Fibroblast of upper back skin (primary cell): ENCODE results near the gene AOC3.
"Not testable (repeated sequence)": the region's sequence is repeated elsewhere in the genome, so short reads cannot be mapped to it uniquely, and the experiment has no call there.

Source experiments
- DNase-seq: peaks from one replicate; pipeline ENCODE4 v3.0.0-alpha.2; 2013

Gene AOC3

GRCh38 chr17:42867694-42868261, 16.8 kb downstream of the AOC3 start:
- not testable (repeated sequence) for DNase-seq

- no peak for DNase-seq
Observed at GRCh38 chr17:42868338-42868737, 17.3 kb downstream of the AOC3 start.

- no peak for DNase-seq
Observed at GRCh38 chr17:42871647-42872046, 20.6 kb downstream of the AOC3 start.

- DNase-seq = no peak
Observed at GRCh38 chr17:42872251-42872965, 21.4 kb downstream of the AOC3 start.

- DNase-seq = no peak
Observed at GRCh38 chr17:42873315-42873714, 22.3 kb downstream of the AOC3 start.

- DNase-seq = not testable (repeated sequence)
Observed at GRCh38 chr17:42873932-42874695, 23.1 kb downstream of the AOC3 start.

GRCh38 chr17:42877037-42877436, 26.0 kb downstream of the AOC3 start:
- DNase-seq = no peak

- DNase-seq = no peak
Observed at GRCh38 chr17:42878123-42878880, 27.3 kb downstream of the AOC3 start.

GRCh38 chr17:42878924-42879595, 28.1 kb downstream of the AOC3 start:
- DNase-seq = no peak

GRCh38 chr17:42879596-42879985, 28.6 kb downstream of the AOC3 start:
- DNase-seq = peak; percentile 22

- DNase-seq = no peak
Observed at GRCh38 chr17:42880776-42881310, 29.8 kb downstream of the AOC3 start.

GRCh38 chr17:42881706-42882105, 30.7 kb downstream of the AOC3 start:
- DNase-seq = not testable (repeated sequence)

- no peak for DNase-seq
Observed at GRCh38 chr17:42882166-42882565, 31.2 kb downstream of the AOC3 start.

GRCh38 chr17:42883802-42884558, 33.0 kb downstream of the AOC3 start:
- no peak for DNase-seq

- not testable (repeated sequence) for DNase-seq
Observed at GRCh38 chr17:42885806-42886205, 34.8 kb downstream of the AOC3 start.

- no peak for DNase-seq
Observed at GRCh38 chr17:42886283-42887176, 35.5 kb downstream of the AOC3 start.

GRCh38 chr17:42889809-42890208, 38.8 kb downstream of the AOC3 start:
- DNase-seq = no peak

GRCh38 chr17:42891539-42892152, 40.6 kb downstream of the AOC3 start:
- no peak for DNase-seq

- no peak for DNase-seq
Observed at GRCh38 chr17:42893359-42893758, 42.4 kb downstream of the AOC3 start.
